Measurements from ENCODE around the gene ASB12. TPM values are rescaled to one million over a fixed set of nuclear protein-coding genes. Genes with fewer than 3 reads are reported as not detected.

The ASB12 gene
- total and polyA plus RNA-seq, 10 of the 15 experiments (the other 5 are each of a cell fraction or from before 2014, with no cell fraction given) = 0.07 to 0.35 (median 0.14) TPM; not detected in 6

DNA sequence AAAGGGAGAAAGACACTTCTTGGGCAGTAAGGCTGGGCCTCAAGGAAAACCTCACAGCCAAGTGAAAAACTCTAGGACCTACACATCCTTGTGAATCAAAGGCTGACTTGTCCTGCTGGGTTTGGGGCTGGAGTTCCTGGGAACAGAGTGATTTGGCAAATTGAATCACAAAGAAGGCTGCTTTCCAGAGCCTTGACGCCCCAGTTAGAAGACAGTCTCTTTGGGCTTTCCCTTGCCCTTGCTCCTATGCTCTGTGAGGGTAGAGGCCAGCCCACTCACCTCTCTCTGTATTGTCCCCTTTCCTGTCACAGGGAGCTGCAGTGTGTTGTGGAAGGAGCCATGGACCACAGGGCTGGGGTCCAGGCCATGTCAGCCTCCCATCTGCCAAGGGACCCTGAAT is 34.5 kb downstream of the ASB12 start:
- H3K36me3 ChIP-seq (ENCODE audit: control insufficient read depth in 2 of 2, insufficient read depth in 2 of 2, low read length in 1 of 2) = no peaks in the 10 kb centered on the region; a peak in 3 of 4 replicates
- in situ Hi-C loops (cut with MboI) = no loop called here
- no peak overlapping the region for H2AFZ ChIP-seq (ENCODE audit: control insufficient read depth, low read depth, low read length)
- H3K4me2 ChIP-seq (ENCODE audit: control insufficient read depth, insufficient read depth) = no peak overlapping the region
- FAIRE-seq (no peak), ATAC-seq (no peak), DNase-seq (ENCODE audit: low read depth, low spot score) (no peak)
- H3K27me3 ChIP-seq (replicated peaks in 1 of 2; ENCODE audit: control insufficient read depth in 2 of 2, insufficient read depth in 2 of 2, low read length in 1 of 2) = no peaks in the 10 kb centered on the region
- H4K20me1 ChIP-seq (ENCODE audit: control insufficient read depth, insufficient read depth) = no peaks in the 10 kb centered on the region
- no peaks in the 10 kb centered on the region for H3K79me2 ChIP-seq (ENCODE audit: control insufficient read depth, insufficient read depth, low read length)
- ChIA-PET POLR2A (no interaction called here), SMC1A (ENCODE audit: uncharacterized antibody, unreplicated experiment) (interaction anchor here (1.1 to 1.4 kb wide), 2 partner anchors 12 to 28 kb away, joined by 3 to 4 read pairs; no protein-coding TSS in a partner anchor), RAD21 (ENCODE audit: unreplicated experiment) (no interaction called here), CTCF (no interaction called here)
- no TSS peak for BruUV-seq (replicated peaks)
- no peaks in the 10 kb centered on the region for H3K9me3 ChIP-seq (replicated peaks; ENCODE audit: control insufficient read depth, insufficient read depth, low read length)
- 0% methylated on average over 1 of the region's 1 CpG for WGBS (ENCODE audit: insufficient coverage, insufficient replicate concordance, low lambda C conversion rate, missing lambda C conversion rate)
- TF ChIP-seq ETV6 (conservative IDR thresholded peaks at IDR 0.05 in 1 of 2, IDR thresholded peaks at IDR 0.05 in 1 of 2; ENCODE audit: borderline replicate concordance in 1 of 2, low read depth in 1 of 2) (no peak), SREBF1 (IDR thresholded peaks at IDR 0.05; ENCODE audit: low read length) (no peak), IRF5 (IDR thresholded peaks at IDR 0.05; ENCODE audit: borderline replicate concordance) (no peak), NKRF (conservative IDR thresholded peaks at IDR 0.05) (no peak), GABPA (IDR thresholded peaks at IDR 0.05; ENCODE audit: low read depth) (no peak), RB1 (IDR thresholded peaks at IDR 0.05; ENCODE audit: borderline replicate concordance) (no peak)
- TF ChIP-seq, protein P1, sequence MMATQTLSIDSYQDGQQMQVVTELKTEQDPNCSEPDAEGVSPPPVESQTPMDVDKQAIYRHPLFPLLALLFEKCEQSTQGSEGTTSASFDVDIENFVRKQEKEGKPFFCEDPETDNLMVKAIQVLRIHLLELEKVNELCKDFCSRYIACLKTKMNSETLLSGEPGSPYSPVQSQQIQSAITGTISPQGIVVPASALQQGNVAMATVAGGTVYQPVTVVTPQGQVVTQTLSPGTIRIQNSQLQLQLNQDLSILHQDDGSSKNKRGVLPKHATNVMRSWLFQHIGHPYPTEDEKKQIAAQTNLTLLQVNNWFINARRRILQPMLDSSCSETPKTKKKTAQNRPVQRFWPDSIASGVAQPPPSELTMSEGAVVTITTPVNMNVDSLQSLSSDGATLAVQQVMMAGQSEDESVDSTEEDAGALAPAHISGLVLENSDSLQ (IDR thresholded peaks at IDR 0.05) = no peak
- H3K4me3 ChIP-seq = no peak overlapping the region
- intact Hi-C loops (cut with micrococcal nuclease; ENCODE audit: unreplicated experiment) = no loop called here
- no peak overlapping the region for H3K27ac ChIP-seq (ENCODE audit: control insufficient read depth, insufficient read depth)
- H3K4me1 ChIP-seq (ENCODE audit: control insufficient read depth, insufficient read depth, low read length) = no peaks in the 10 kb centered on the region
- H3K9ac ChIP-seq (ENCODE audit: control insufficient read depth, insufficient read depth, low read length) = no peak overlapping the region

Data from GM12878 (cell line).